Panc1 (cell line): ENCODE measurements around the gene SP110. TPM values are rescaled to one million over a fixed set of nuclear protein-coding genes. Genes with fewer than 3 reads are reported as not detected.

Experiments used
- ATAC-seq: fragments of 200-7000 bp; cut with Tn5 transposase; 2 replicates; pipeline ENCODE4 v1.9.1; 2020; ENCODE audit warnings: mild to moderate bottlenecking, moderate library complexity
- BruUV-seq: library from RNA; stranded (reverse); fragments of 400-500 nt; replicated peaks from 2 replicates; lab custom pipeline; 2021; lab: Mats Ljungman, UMichigan
- CTCF ChIA-PET: fragments of 300-600 bp; sonication (Branson Sonifier 250); formaldehyde crosslinking; loops from one replicate; lab custom pipeline; 2022; ENCODE audit warnings: antibody characterized with exemption; lab: Charles Lee
- POLR2A ChIA-PET: fragments of 300-600 bp; sonication (Branson Sonifier 250); formaldehyde crosslinking; loops from one replicate; lab custom pipeline; 2022; ENCODE audit warnings: antibody characterized with exemption; lab: Charles Lee
- DNase-seq: peaks from one replicate; pipeline ENCODE4 v3.0.0-alpha.2; 2010; ENCODE audit warnings: low read depth, low spot score
- H3K27ac ChIP-seq: 2 replicates; pipeline ENCODE4 v1.5.1; 2011; ENCODE audit warnings: mild to moderate bottlenecking, low read length, inconsistent platforms
- H3K27me3 ChIP-seq: fragments of 200-500 bp; sonication (Bioruptor generic); 2 replicates; pipeline ENCODE4 v1.6.0; 2014; ENCODE audit warnings: low read length, inconsistent platforms; ENCODE audit not compliant: control insufficient read depth, insufficient read depth
- H3K36me3 ChIP-seq: fragments of 200-500 bp; sonication (Bioruptor generic); 2 replicates; pipeline ENCODE4 v1.5.1; 2014; ENCODE audit warnings: inconsistent platforms, mild to moderate bottlenecking, low read length, moderate library complexity; ENCODE audit not compliant: control insufficient read depth, insufficient read depth
- H3K4me1 ChIP-seq: 2 replicates; pipeline ENCODE4 v1.5.1; 2011; ENCODE audit warnings: inconsistent platforms, mild to moderate bottlenecking, low read length, moderate library complexity; ENCODE audit not compliant: control insufficient read depth, insufficient read depth
- H3K4me3 ChIP-seq, 2 experiments: 2 replicates each; pipeline ENCODE4 v1.5.1; 2011 to 2012; ENCODE audit warnings: low read depth in 2 of 2, low read length in 2 of 2, mild to moderate bottlenecking in 2 of 2, inconsistent platforms in 1 of 2, moderate library complexity in 1 of 2
- H3K9me3 ChIP-seq: fragments of 200-500 bp; sonication (Bioruptor generic); 2 replicates; pipeline ENCODE4 v1.5.1; 2014; ENCODE audit warnings: low read depth, mild to moderate bottlenecking, inconsistent platforms, low read length, moderate library complexity; ENCODE audit not compliant: control insufficient read depth, insufficient read depth
- POLR2AphosphoS5 ChIP-seq: IDR thresholded peaks from 2 replicates; pipeline ENCODE4 v1.6.1; 2012; ENCODE audit warnings: mild to moderate bottlenecking, low read depth, low read length, moderate library complexity
- REST ChIP-seq, 2 experiments: IDR thresholded peaks; 2 replicates each; pipeline ENCODE4 v1.6.1; 2011 to 2012; ENCODE audit warnings: low read depth in 2 of 2, control low read depth in 1 of 2, low read length in 1 of 2, mild to moderate bottlenecking in 1 of 2, moderate library complexity in 1 of 2; ENCODE audit not compliant: insufficient read depth in 1 of 2
- SIN3A ChIP-seq: IDR thresholded peaks from 2 replicates; pipeline ENCODE4 v1.6.1; 2012; ENCODE audit warnings: low read depth, mild to moderate bottlenecking, low read length, moderate library complexity, borderline replicate concordance; ENCODE audit not compliant: insufficient read depth
- TCF7L2 ChIP-seq: IDR thresholded peaks from 2 replicates; pipeline ENCODE4 v1.6.1; 2011; ENCODE audit warnings: mild to moderate bottlenecking, low read depth, low read length, inconsistent platforms
- in situ Hi-C: cut with HindIII; loops from 2 replicates; pipeline ENCODE4 v1.10.0; 2016; ENCODE audit warnings: low sequenced_read_pairs, low pct_unique_long_range_greater_than_20kb
- intact Hi-C: fragments of 100-400 bp; cut with micrococcal nuclease; formaldehyde crosslinking; loops from one replicate; pipeline ENCODE4 v1.10.0; 2022; ENCODE audit not compliant: unreplicated experiment
- total RNA-seq: library from RNA; stranded (reverse); gene quantifications from one replicate; pipeline ENCODE4 v1.2.1, GENCODE V29; 2021; ENCODE audit not compliant: unreplicated experiment
- TF ChIP-seq, protein P1 (sequence below): fragments of 450-650 bp; IDR thresholded peaks from 2 replicates; pipeline ENCODE4 v1.5.1; 2017; ENCODE audit warnings: mild to moderate bottlenecking

Gene SP110
- total RNA-seq, 1 experiment from 2014 or later = 6.2 TPM

DNA sequence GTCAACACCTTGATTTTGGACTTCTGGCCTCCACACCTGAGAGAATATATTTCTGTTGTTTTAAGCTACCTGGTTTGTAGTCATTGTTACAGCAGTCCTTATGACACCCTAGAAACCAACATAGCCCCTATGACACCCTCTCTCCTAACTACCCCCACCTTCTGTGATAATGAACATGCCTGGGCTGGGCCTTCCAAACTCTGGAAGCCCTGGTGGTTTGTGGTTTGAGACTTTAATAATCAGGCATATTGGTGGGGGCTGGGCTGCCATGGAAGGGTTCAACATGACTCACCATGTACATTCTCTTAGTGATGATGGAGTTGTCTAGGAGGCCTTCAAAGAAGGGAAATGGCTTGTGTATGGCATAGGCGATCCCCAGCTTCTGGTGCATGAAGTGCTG lies 3.3 kb downstream of the SP110 start:
- TF ChIP-seq, protein P1, sequence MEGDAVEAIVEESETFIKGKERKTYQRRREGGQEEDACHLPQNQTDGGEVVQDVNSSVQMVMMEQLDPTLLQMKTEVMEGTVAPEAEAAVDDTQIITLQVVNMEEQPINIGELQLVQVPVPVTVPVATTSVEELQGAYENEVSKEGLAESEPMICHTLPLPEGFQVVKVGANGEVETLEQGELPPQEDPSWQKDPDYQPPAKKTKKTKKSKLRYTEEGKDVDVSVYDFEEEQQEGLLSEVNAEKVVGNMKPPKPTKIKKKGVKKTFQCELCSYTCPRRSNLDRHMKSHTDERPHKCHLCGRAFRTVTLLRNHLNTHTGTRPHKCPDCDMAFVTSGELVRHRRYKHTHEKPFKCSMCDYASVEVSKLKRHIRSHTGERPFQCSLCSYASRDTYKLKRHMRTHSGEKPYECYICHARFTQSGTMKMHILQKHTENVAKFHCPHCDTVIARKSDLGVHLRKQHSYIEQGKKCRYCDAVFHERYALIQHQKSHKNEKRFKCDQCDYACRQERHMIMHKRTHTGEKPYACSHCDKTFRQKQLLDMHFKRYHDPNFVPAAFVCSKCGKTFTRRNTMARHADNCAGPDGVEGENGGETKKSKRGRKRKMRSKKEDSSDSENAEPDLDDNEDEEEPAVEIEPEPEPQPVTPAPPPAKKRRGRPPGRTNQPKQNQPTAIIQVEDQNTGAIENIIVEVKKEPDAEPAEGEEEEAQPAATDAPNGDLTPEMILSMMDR = no peak
- TF ChIP-seq SIN3A = no peak
- TF ChIP-seq TCF7L2 = no peak
- TF ChIP-seq POLR2AphosphoS5 = no peak
- TF ChIP-seq REST (IDR thresholded peaks at IDR 0.05; ENCODE audit: insufficient read depth in 1 of 2, low read depth in 2 of 2, low read length in 1 of 2) = no peak
- intact Hi-C loops = no loop called here
- Histone ChIP-seq H3K27me3 (no peaks in the 10 kb centered on the region), H3K4me1 (no peaks in the 10 kb centered on the region), H3K27ac (no peak overlapping the region), H3K4me3 (no peak overlapping the region), H3K36me3 (no peaks in the 10 kb centered on the region; the same call in 1 of the 2 replicates), H3K9me3 (no peaks in the 10 kb centered on the region)
- in situ Hi-C loops = no loop called here
- POLR2A ChIA-PET = no interaction called here
- ATAC-seq = no peak
- no TSS peak for BruUV-seq
- CTCF ChIA-PET = no interaction called here
- no peak for DNase-seq

- intact Hi-C loops (no loop called here), in situ Hi-C loops (no loop called here)
- H3K36me3 ChIP-seq = no peaks in the 10 kb centered on the region; the same call in 1 of the 2 replicates
- CTCF ChIA-PET = no interaction called here
- BruUV-seq = no TSS peak
- H3K27ac ChIP-seq = no peak overlapping the region
- H3K9me3 ChIP-seq = no peaks in the 10 kb centered on the region
- DNase-seq (no peak), ATAC-seq (no peak)
- POLR2A ChIA-PET = no interaction called here
- H3K4me3 ChIP-seq = no peak overlapping the region
- H3K27me3 ChIP-seq = no peaks in the 10 kb centered on the region
- TF ChIP-seq REST (IDR thresholded peaks at IDR 0.05; ENCODE audit: insufficient read depth in 1 of 2, low read depth in 2 of 2, low read length in 1 of 2) (no peak), SIN3A (no peak), TCF7L2 (no peak), POLR2AphosphoS5 (no peak)
- TF ChIP-seq, protein P1 = no peak
- no peaks in the 10 kb centered on the region for H3K4me1 ChIP-seq
These were observed 10.2 kb downstream of the SP110 start for GRCh38 chr2:230209422-230210051.
